H1 (cell line): ENCODE results near the gene TCAP.

Source experiments
- ASH2L ChIP-seq: fragments of 200-600, 300-600 bp; sonication (generic); IDR thresholded peaks from one replicate; pipeline ENCODE4 v1.7.1; 2017; ENCODE audit warnings: low read length
- CTCF ChIP-seq, 3 experiments: IDR thresholded peaks; 1 replicate in 2 of 3; 2 replicates in 1 of 3; pipeline versions ENCODE4 v1.5.1 to v1.6.1; 2011; ENCODE audit warnings: low read length in 3 of 3, mild to moderate bottlenecking in 3 of 3, inconsistent platforms in 2 of 3, low read depth in 1 of 3, moderate library complexity in 1 of 3; ENCODE audit not compliant: insufficient read depth in 1 of 3; ENCODE audit errors: control extremely low read depth in 1 of 3
- E2F6 ChIP-seq: IDR thresholded peaks from 2 replicates; pipeline ENCODE4 v1.6.1; 2012; ENCODE audit warnings: inconsistent platforms
- EZH2 ChIP-seq: fragments of 200-600 bp; sonication (generic); IDR thresholded peaks from 2 replicates; pipeline ENCODE4 v1.7.1; 2012; ENCODE audit warnings: low read depth, mild to moderate bottlenecking, moderate library complexity, low read length, inconsistent platforms; ENCODE audit not compliant: severe bottlenecking
- HDAC2 ChIP-seq, 2 experiments: fragments of 300-600 bp in 1 of 2; sonication (generic) in 1 of 2; IDR thresholded peaks; 2 replicates each; pipeline ENCODE4 v1.6.1; 2011 to 2012; ENCODE audit warnings: low read depth in 2 of 2, low read length in 2 of 2, mild to moderate bottlenecking in 2 of 2, moderate library complexity in 2 of 2, borderline replicate concordance in 1 of 2, inconsistent platforms in 1 of 2
- POLR2A ChIP-seq, 2 experiments: IDR thresholded peaks; 1 replicate in 1 of 2; 2 replicates in 1 of 2; pipeline ENCODE4 v1.6.1; 2011; ENCODE audit warnings: low read depth in 2 of 2, low read length in 2 of 2, mild to moderate bottlenecking in 2 of 2; ENCODE audit errors: control extremely low read depth in 1 of 2
- POLR2AphosphoS5 ChIP-seq: IDR thresholded peaks from 2 replicates; pipeline ENCODE4 v1.6.1; 2011; ENCODE audit warnings: low read depth, low read length
- RFX5 ChIP-seq: IDR thresholded peaks from 2 replicates; pipeline ENCODE4 v1.6.1; 2011; ENCODE audit warnings: low read depth, low read length, improper control_type of control experiment, borderline replicate concordance
- SIN3A ChIP-seq, 2 experiments: IDR thresholded peaks in 1 of 2; conservative IDR thresholded peaks in 1 of 2; 2 replicates each; pipeline ENCODE4 v1.6.1; 2011 to 2012; ENCODE audit warnings: low read length in 2 of 2, improper control_type of control experiment in 1 of 2, low read depth in 1 of 2, mild to moderate bottlenecking in 1 of 2
- SP2 ChIP-seq: IDR thresholded peaks from 2 replicates; pipeline ENCODE4 v1.6.1; 2012; ENCODE audit warnings: mild to moderate bottlenecking, low read length, inconsistent platforms
- SUZ12 ChIP-seq: fragments of 200-600 bp; sonication (generic); IDR thresholded peaks from 2 replicates; pipeline ENCODE4 v1.6.1; 2012; ENCODE audit warnings: mild to moderate bottlenecking, inconsistent platforms, low read length, moderate library complexity, mixed read lengths

GRCh38 chr17:39629898-39630297 is 35.3 kb upstream of the TCAP start:
- no peak for TF ChIP-seq CTCF (IDR thresholded peaks at IDR 0.05; ENCODE audit: control extremely low read depth in 1 of 3, insufficient read depth in 1 of 3, low read depth in 1 of 3, low read length in 3 of 3)
- TF ChIP-seq POLR2A (IDR thresholded peaks at IDR 0.05; ENCODE audit: control extremely low read depth in 1 of 2, low read depth in 2 of 2, low read length in 2 of 2) = no peak
- no peak for TF ChIP-seq SIN3A (conservative IDR thresholded peaks at IDR 0.05 in 1 of 2, IDR thresholded peaks at IDR 0.05 in 1 of 2; ENCODE audit: low read depth in 1 of 2, low read length in 2 of 2)
- no peak for TF ChIP-seq EZH2
- TF ChIP-seq POLR2AphosphoS5 = no peak
- no peak for TF ChIP-seq E2F6
- TF ChIP-seq ASH2L = no peak
- TF ChIP-seq SP2 = no peak
- TF ChIP-seq SUZ12 = no peak
- no peak for TF ChIP-seq HDAC2 (IDR thresholded peaks at IDR 0.05; ENCODE audit: borderline replicate concordance in 1 of 2, low read depth in 2 of 2, low read length in 2 of 2)
- no peak for TF ChIP-seq RFX5
